ENCODE data around the gene NRDC. TPM values are rescaled to one million over a fixed set of nuclear protein-coding genes. Genes with fewer than 3 reads are reported as not detected.
A peak's percentile ranks its signal among the peaks of the same experiment; 100 is the strongest.

NRDC gene
- total and polyA plus RNA-seq, 9 of the 15 experiments (the other 6 are each of a cell fraction or from before 2014, with no cell fraction given), result 102 to 371 (median 201) TPM

DNA sequence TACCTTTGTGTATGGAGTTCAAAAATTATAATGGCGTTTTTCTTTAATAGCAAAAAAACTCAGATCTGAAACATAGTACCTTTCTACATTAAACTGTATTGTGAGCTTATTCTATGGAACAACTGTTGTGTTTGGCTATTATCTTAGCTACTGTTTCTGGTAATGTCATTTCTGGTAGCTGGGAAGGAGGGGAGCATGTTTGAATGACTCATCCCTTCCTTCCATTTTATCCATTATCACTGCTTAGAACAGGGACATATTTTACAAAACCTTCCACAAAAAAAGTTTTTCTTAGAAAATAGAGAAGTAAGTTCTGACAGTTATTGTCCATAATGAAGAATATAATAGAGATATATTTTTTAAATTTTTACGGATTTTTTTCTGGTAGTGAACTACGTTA, 128.3 kb downstream of the NRDC start (continued):
- TF ChIP-seq MGA (IDR thresholded peaks at IDR 0.05) (no peak), PBX2 (CRISPR knock-in tag; IDR thresholded peaks at IDR 0.05; ENCODE audit: low read depth) (no peak), PBX2 (tag; conservative IDR thresholded peaks at IDR 0.05; ENCODE audit: low read depth) (peak; percentile 30; the same call in 1 of the 2 replicates), SETDB1 (IDR thresholded peaks at IDR 0.05; ENCODE audit: low read length) (no peak), ARID1B (IDR thresholded peaks at IDR 0.05) (peak; percentile 80), PHF8 (IDR thresholded peaks at IDR 0.05; ENCODE audit: borderline replicate concordance, low read length) (no peak), MAFF (IDR thresholded peaks at IDR 0.05; ENCODE audit: low read length) (no peak), KAT2B (IDR thresholded peaks at IDR 0.05; ENCODE audit: low read depth, low read length) (no peak), TRIM24 (IDR thresholded peaks at IDR 0.05) (no peak), SRSF3 (IDR thresholded peaks at IDR 0.05; ENCODE audit: insufficient read depth, low read length) (no peak), MLLT1 (IDR thresholded peaks at IDR 0.05) (no peak)
- TF ChIP-seq, protein P1, sequence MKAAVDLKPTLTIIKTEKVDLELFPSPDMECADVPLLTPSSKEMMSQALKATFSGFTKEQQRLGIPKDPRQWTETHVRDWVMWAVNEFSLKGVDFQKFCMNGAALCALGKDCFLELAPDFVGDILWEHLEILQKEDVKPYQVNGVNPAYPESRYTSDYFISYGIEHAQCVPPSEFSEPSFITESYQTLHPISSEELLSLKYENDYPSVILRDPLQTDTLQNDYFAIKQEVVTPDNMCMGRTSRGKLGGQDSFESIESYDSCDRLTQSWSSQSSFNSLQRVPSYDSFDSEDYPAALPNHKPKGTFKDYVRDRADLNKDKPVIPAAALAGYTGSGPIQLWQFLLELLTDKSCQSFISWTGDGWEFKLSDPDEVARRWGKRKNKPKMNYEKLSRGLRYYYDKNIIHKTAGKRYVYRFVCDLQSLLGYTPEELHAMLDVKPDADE (conservative IDR thresholded peaks at IDR 0.05; ENCODE audit: control insufficient read depth, low read depth, low read length), result no peak
